HL-60 (cell line): ENCODE measurements around the gene APH1B.

ENCODE experiments used
- CTCF ChIP-seq: IDR thresholded peaks from one replicate; pipeline ENCODE4 v1.5.1; 2011; ENCODE audit warnings: low read length, control low read depth, inconsistent platforms; ENCODE audit not compliant: insufficient read depth
- GABPA ChIP-seq: IDR thresholded peaks from 2 replicates; pipeline ENCODE4 v1.6.1; 2012; ENCODE audit warnings: low read depth

- no peak for TF ChIP-seq CTCF
- TF ChIP-seq GABPA: no peak
Measured at GRCh38 chr15:63261311-63261710, 16.1 kb upstream of the APH1B start.
